ENCODE measurements around the gene CFDP1.

The CFDP1 gene

DNA sequence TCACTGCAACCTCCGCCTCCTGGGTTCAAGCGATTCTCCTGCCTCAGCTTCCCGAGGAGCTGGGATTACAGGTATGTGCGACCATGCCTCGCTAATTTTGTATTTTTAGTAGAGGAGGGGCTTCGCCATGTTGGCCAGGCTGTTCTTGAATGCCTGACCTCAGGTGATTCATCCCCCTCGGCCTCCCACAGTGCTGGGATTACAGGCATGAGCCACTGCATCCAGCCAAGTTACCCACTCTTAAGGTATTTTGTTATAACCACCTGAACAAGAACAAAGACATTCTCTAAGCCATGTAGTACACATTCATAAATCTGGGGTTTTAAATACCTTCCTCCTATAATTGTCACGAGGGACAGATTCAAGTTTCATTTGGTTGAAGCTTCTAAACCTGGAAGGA, 43.5 kb upstream of the CFDP1 start:
- ATAC-seq (ENCODE audit: insufficient read depth, low read depth), result no peak
- H3K27me3 ChIP-seq (ENCODE audit: insufficient read depth, low read length, poor library complexity), result no peaks in the 10 kb centered on the region
- H3K4me1 ChIP-seq (ENCODE audit: insufficient read depth, low read length), result no peaks in the 10 kb centered on the region
- H3K79me2 ChIP-seq (ENCODE audit: insufficient read depth, low read length), result no peaks in the 10 kb centered on the region
- no peak overlapping the region for H3K9ac ChIP-seq (ENCODE audit: low read depth, low read length)
- no peak overlapping the region for H3K4me2 ChIP-seq (ENCODE audit: insufficient read depth, low read length)
- H2AFZ ChIP-seq (ENCODE audit: low read depth, low read length), result no peak overlapping the region; the same call in 1 of the 2 replicates
- no peak overlapping the region for H3K4me3 ChIP-seq (ENCODE audit: low read depth in 1 of 2, low read length in 2 of 2)
- H3K36me3 ChIP-seq (ENCODE audit: insufficient read depth, low read length), result no peaks in the 10 kb centered on the region
- H3K9me3 ChIP-seq (ENCODE audit: insufficient read depth, low read length, severe bottlenecking), result no peaks in the 10 kb centered on the region
- DNase-seq, result no peak
- no peak for TF ChIP-seq EZH2 (IDR thresholded peaks at IDR 0.05; ENCODE audit: borderline replicate concordance, low read depth, low read length, severe bottlenecking)
- TF ChIP-seq, protein P1, sequence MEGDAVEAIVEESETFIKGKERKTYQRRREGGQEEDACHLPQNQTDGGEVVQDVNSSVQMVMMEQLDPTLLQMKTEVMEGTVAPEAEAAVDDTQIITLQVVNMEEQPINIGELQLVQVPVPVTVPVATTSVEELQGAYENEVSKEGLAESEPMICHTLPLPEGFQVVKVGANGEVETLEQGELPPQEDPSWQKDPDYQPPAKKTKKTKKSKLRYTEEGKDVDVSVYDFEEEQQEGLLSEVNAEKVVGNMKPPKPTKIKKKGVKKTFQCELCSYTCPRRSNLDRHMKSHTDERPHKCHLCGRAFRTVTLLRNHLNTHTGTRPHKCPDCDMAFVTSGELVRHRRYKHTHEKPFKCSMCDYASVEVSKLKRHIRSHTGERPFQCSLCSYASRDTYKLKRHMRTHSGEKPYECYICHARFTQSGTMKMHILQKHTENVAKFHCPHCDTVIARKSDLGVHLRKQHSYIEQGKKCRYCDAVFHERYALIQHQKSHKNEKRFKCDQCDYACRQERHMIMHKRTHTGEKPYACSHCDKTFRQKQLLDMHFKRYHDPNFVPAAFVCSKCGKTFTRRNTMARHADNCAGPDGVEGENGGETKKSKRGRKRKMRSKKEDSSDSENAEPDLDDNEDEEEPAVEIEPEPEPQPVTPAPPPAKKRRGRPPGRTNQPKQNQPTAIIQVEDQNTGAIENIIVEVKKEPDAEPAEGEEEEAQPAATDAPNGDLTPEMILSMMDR (IDR thresholded peaks at IDR 0.05; ENCODE audit: borderline replicate concordance, extremely low read depth, low read length, poor library complexity, severe bottlenecking), result no peak
- no peaks in the 10 kb centered on the region for H4K20me1 ChIP-seq (ENCODE audit: insufficient read depth, low read length)
- H3K27ac ChIP-seq (ENCODE audit: low read length), result no peak overlapping the region

DNA sequence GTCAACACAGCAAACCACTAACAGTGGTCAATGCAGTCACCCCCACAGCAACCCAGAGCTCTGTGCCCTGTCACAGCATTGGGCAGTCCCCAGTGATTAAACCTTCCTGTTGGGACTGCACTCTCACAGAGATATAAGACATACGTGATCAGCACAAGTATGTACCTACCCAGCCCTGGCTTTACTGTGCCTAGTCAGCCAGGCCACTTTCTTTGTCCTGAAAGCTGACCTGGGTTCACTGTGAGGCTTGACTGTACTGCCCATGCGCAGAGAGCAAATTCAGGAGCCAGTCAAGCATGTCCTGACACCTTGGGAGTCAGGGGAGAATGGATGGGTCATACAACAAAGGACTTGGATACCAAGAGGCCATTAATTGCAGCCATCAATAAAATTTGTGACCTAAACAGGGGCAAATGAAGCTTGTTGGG, 42.1 kb upstream of the CFDP1 start:
- no peaks in the 10 kb centered on the region for H3K9me3 ChIP-seq (ENCODE audit: insufficient read depth, low read length, severe bottlenecking)
- ATAC-seq (ENCODE audit: insufficient read depth, low read depth), result no peak
- TF ChIP-seq, protein P1 (IDR thresholded peaks at IDR 0.05; ENCODE audit: borderline replicate concordance, extremely low read depth, low read length, poor library complexity, severe bottlenecking), result no peak
- TF ChIP-seq EZH2 (IDR thresholded peaks at IDR 0.05; ENCODE audit: borderline replicate concordance, low read depth, low read length, severe bottlenecking), result no peak
- no peaks in the 10 kb centered on the region for H3K4me1 ChIP-seq (ENCODE audit: insufficient read depth, low read length)
- no peak overlapping the region for H3K9ac ChIP-seq (ENCODE audit: low read depth, low read length)
- H4K20me1 ChIP-seq (ENCODE audit: insufficient read depth, low read length), result no peaks in the 10 kb centered on the region
- no peak overlapping the region for H3K27ac ChIP-seq (ENCODE audit: low read length)
- H3K4me3 ChIP-seq (ENCODE audit: low read depth in 1 of 2, low read length in 2 of 2), result no peak overlapping the region
- no peaks in the 10 kb centered on the region for H3K79me2 ChIP-seq (ENCODE audit: insufficient read depth, low read length)
- H3K4me2 ChIP-seq (ENCODE audit: insufficient read depth, low read length), result no peak overlapping the region
- H2AFZ ChIP-seq (ENCODE audit: low read depth, low read length), result no peak overlapping the region
- H3K27me3 ChIP-seq (ENCODE audit: insufficient read depth, low read length, poor library complexity), result no peaks in the 10 kb centered on the region
- DNase-seq, result no peak
- no peaks in the 10 kb centered on the region for H3K36me3 ChIP-seq (ENCODE audit: insufficient read depth, low read length)

DNA sequence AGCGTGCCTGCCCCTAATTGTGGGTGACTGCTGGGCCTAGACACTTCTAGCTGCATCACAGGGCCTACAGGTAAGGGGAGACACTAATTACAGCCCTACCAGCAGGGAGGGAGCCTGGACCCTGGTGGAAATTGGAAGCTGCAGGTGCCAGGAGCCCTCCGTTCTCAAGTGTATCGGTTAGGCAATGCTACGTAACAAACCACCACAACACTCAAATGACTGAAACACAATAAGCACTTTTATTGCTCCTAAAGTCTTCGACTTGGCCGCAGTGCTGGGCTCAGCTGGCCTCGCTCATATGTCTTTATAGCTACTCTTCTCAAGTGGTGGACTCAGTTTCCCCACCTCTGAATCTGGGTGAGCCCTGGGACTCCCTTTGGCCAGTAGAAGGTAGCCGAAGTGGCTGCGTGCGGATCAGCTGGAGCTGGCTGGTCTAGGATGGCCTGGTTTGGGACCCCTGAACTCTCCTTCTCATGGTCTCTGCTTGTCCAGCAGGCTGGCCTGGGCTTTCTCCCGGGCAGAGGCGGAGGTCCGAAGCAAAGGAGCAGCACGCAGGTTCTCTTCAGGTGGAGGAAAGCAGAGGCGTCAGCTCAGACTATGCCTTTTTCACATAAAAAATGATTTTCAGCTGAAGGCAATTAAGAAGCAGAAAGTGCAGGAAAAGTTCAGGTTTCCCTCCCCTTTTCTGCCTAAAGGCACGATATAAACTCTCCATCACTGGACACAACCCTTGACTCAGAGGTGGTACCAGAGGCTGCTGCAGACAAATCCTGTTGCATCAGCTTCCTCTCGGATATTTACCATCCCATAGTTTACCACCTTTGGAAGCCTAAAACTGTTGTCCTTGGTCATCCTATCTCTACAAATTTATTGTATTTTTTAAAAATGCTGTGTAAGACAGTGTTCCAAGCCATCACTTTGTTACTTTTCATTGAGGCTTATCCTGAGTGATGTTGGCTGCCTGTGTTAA, 39.9 kb upstream of the CFDP1 start:
- DNase-seq (no peak), ATAC-seq (ENCODE audit: insufficient read depth, low read depth) (no peak)
- Histone ChIP-seq H2AFZ (ENCODE audit: low read depth, low read length) (no peak overlapping the region), H3K27me3 (ENCODE audit: insufficient read depth, low read length, poor library complexity) (no peaks in the 10 kb centered on the region), H3K27ac (ENCODE audit: low read length) (no peak overlapping the region), H3K9me3 (ENCODE audit: insufficient read depth, low read length, severe bottlenecking) (no peaks in the 10 kb centered on the region), H3K79me2 (ENCODE audit: insufficient read depth, low read length) (no peaks in the 10 kb centered on the region), H3K36me3 (ENCODE audit: insufficient read depth, low read length) (no peaks in the 10 kb centered on the region), H3K4me3 (ENCODE audit: low read depth in 1 of 2, low read length in 2 of 2) (no peak overlapping the region), H3K4me2 (ENCODE audit: insufficient read depth, low read length) (no peak overlapping the region), H4K20me1 (ENCODE audit: insufficient read depth, low read length) (no peaks in the 10 kb centered on the region), H3K9ac (ENCODE audit: low read depth, low read length) (no peak overlapping the region), H3K4me1 (ENCODE audit: insufficient read depth, low read length) (no peaks in the 10 kb centered on the region)
- TF ChIP-seq, protein P1 (IDR thresholded peaks at IDR 0.05; ENCODE audit: borderline replicate concordance, extremely low read depth, low read length, poor library complexity, severe bottlenecking), result no peak
- TF ChIP-seq EZH2 (IDR thresholded peaks at IDR 0.05; ENCODE audit: borderline replicate concordance, low read depth, low read length, severe bottlenecking), result no peak
